AG09319 (cell line): ENCODE measurements around the gene KIAA1210.

Experiments used
- DNase-seq: peaks from one replicate; pipeline ENCODE4 v3.0.0-alpha.2; 2010; ENCODE audit warnings: low read depth; ENCODE audit errors: extremely low read depth
- CTCF ChIP-seq: IDR thresholded peaks from 2 replicates; pipeline ENCODE4 v1.5.1; 2011; ENCODE audit warnings: low read depth, mild to moderate bottlenecking, inconsistent platforms, low read length, moderate library complexity

The KIAA1210 gene

GRCh38 chrX:119067023-119067739, 60.4 kb downstream of the KIAA1210 start:
- DNase-seq, result peak; percentile 7
- peak; percentile 65 for TF ChIP-seq CTCF

- TF ChIP-seq CTCF, result no peak
Measured at GRCh38 chrX:119063428-119063827, 64.2 kb downstream of the KIAA1210 start.

GRCh38 chrX:119062750-119063374, 64.8 kb downstream of the KIAA1210 start:
- no peak for TF ChIP-seq CTCF
- DNase-seq, result no peak

More at GRCh38 chrX:119063428-119063827, 64.2 kb downstream of the KIAA1210 start:
- no peak for DNase-seq

- TF ChIP-seq CTCF, result no peak
- no peak for DNase-seq
Measured at GRCh38 chrX:119055687-119056086, 71.9 kb downstream of the KIAA1210 start.

GRCh38 chrX:119045884-119046283, 81.7 kb downstream of the KIAA1210 start:
- no peak for DNase-seq
- no peak for TF ChIP-seq CTCF

GRCh38 chrX:119042996-119043395, 84.6 kb downstream of the KIAA1210 start:
- no peak for DNase-seq
- no peak for TF ChIP-seq CTCF

GRCh38 chrX:119042040-119042439, 85.6 kb downstream of the KIAA1210 start:
- no peak for DNase-seq
- TF ChIP-seq CTCF, result no peak
